ENCODE measurements around the gene MOB1B. TPM values are rescaled to one million over a fixed set of nuclear protein-coding genes. Genes with fewer than 3 reads are reported as not detected.
"Not testable (repeated sequence)": the region's sequence is repeated elsewhere in the genome, so short reads cannot be mapped to it uniquely, and the experiment has no call there.

MOB1B gene
- total RNA-seq, 1 experiment from 2014 or later, result 9.2 TPM

- no peak for DNase-seq (ENCODE audit: extremely low read depth, low read depth)
Measured at GRCh38 chr4:71004281-71004851, 102.2 kb downstream of the MOB1B start.

GRCh38 chr4:71005025-71005424, 102.9 kb downstream of the MOB1B start:
- not testable (repeated sequence) for DNase-seq (ENCODE audit: extremely low read depth, low read depth)

- no peak for DNase-seq (ENCODE audit: extremely low read depth, low read depth)
Measured at GRCh38 chr4:71006203-71006907, 104.2 kb downstream of the MOB1B start.

- DNase-seq (ENCODE audit: extremely low read depth, low read depth), result no peak
Measured at GRCh38 chr4:71008196-71008595, 106.0 kb downstream of the MOB1B start.

- no peak for DNase-seq (ENCODE audit: extremely low read depth, low read depth)
Measured at GRCh38 chr4:71009086-71009485, 106.9 kb downstream of the MOB1B start.

- no peak for DNase-seq (ENCODE audit: extremely low read depth, low read depth)
Measured at GRCh38 chr4:71009890-71010588, 107.9 kb downstream of the MOB1B start.

GRCh38 chr4:71011451-71011850, 109.3 kb downstream of the MOB1B start:
- DNase-seq (ENCODE audit: extremely low read depth, low read depth), result no peak

- DNase-seq (ENCODE audit: extremely low read depth, low read depth), result not testable (repeated sequence)
Measured at GRCh38 chr4:71017391-71017790, 115.2 kb downstream of the MOB1B start.

GRCh38 chr4:71020611-71021010, 118.4 kb downstream of the MOB1B start:
- DNase-seq (ENCODE audit: extremely low read depth, low read depth), result no peak

GRCh38 chr4:71025654-71026053, 123.5 kb downstream of the MOB1B start:
- DNase-seq (ENCODE audit: extremely low read depth, low read depth), result no peak

GRCh38 chr4:71026086-71026485, 123.9 kb downstream of the MOB1B start:
- DNase-seq (ENCODE audit: extremely low read depth, low read depth), result peak; percentile 48

- DNase-seq (ENCODE audit: extremely low read depth, low read depth), result no peak
Measured at GRCh38 chr4:71027611-71028010, 125.4 kb downstream of the MOB1B start.

- DNase-seq (ENCODE audit: extremely low read depth, low read depth), result no peak
Measured at GRCh38 chr4:71029504-71029903, 127.3 kb downstream of the MOB1B start.

- DNase-seq (ENCODE audit: extremely low read depth, low read depth), result not testable (repeated sequence)
Measured at GRCh38 chr4:71032106-71032505, 129.9 kb downstream of the MOB1B start.

Other genes with a start within 250 kb of the MOB1B start
- gene JCHAIN, start 235.9 kb upstream of the MOB1B start, total RNA-seq (2014; rRNA removed; shearing (Covaris generic)), result not detected in 2 replicates
- 13.3 and 14.8 TPM in 2 replicates for gene UTP3, start 213.8 kb upstream of the MOB1B start, total RNA-seq (2014; rRNA removed; shearing (Covaris generic))
- 15.9 and 23.5 TPM in 2 replicates for gene RUFY3, start 180.4 kb upstream of the MOB1B start, total RNA-seq (2014; rRNA removed; shearing (Covaris generic))
- 90.0 and 101 TPM in 2 replicates for gene GRSF1, start 62.5 kb upstream of the MOB1B start, total RNA-seq (2014; rRNA removed; shearing (Covaris generic))
- gene DCK, start 91.3 kb downstream of the MOB1B start, total RNA-seq (2014; rRNA removed; shearing (Covaris generic)), result 27.8 and 34.4 TPM in 2 replicates